Activated CD4-positive, alpha-beta T cell treated with anti-CD3 and anti-CD28 coated beads for 24 hours (primary cell): ENCODE results near the gene CTNNBIP1.

Experiments used
- DNase-seq, 2 donors: peaks; one replicate each; pipeline ENCODE4 v3.0.0-alpha.2; 2020; ENCODE audit warnings: low read depth in 2 of 2

Gene CTNNBIP1

GRCh38 chr1:9877962-9878361, 32.1 kb downstream of the CTNNBIP1 start:
- no peak for DNase-seq

- DNase-seq: no peak
These were observed 34.5 kb downstream of the CTNNBIP1 start for GRCh38 chr1:9875636-9876000.

- peak; percentile 64 to 65 for DNase-seq
These were observed 35.0 kb downstream of the CTNNBIP1 start for GRCh38 chr1:9874959-9875635.

GRCh38 chr1:9874412-9874811, 35.7 kb downstream of the CTNNBIP1 start:
- no peak for DNase-seq

GRCh38 chr1:9873992-9874391, 36.1 kb downstream of the CTNNBIP1 start:
- DNase-seq: no peak

- DNase-seq: no peak
These were observed 36.7 kb downstream of the CTNNBIP1 start for GRCh38 chr1:9873385-9873784.

- no peak for DNase-seq
These were observed 37.5 kb downstream of the CTNNBIP1 start for GRCh38 chr1:9872430-9873165.

- no peak for DNase-seq
These were observed 38.2 kb downstream of the CTNNBIP1 start for GRCh38 chr1:9871707-9872425.

GRCh38 chr1:9871021-9871420, 39.0 kb downstream of the CTNNBIP1 start:
- DNase-seq: no peak

- no peak for DNase-seq
These were observed 39.5 kb downstream of the CTNNBIP1 start for GRCh38 chr1:9870572-9870971.

GRCh38 chr1:9869831-9870251, 40.2 kb downstream of the CTNNBIP1 start:
- no peak for DNase-seq

GRCh38 chr1:9868244-9868590, 41.9 kb downstream of the CTNNBIP1 start:
- DNase-seq: no peak

GRCh38 chr1:9867408-9868243, 42.4 kb downstream of the CTNNBIP1 start:
- peak; percentile 83 to 88 for DNase-seq

GRCh38 chr1:9866836-9867235, 43.2 kb downstream of the CTNNBIP1 start:
- DNase-seq: no peak

GRCh38 chr1:9865724-9866123, 44.3 kb downstream of the CTNNBIP1 start:
- DNase-seq: no peak

- DNase-seq: no peak
These were observed 46.7 kb downstream of the CTNNBIP1 start for GRCh38 chr1:9863371-9863770.

GRCh38 chr1:9861360-9861759, 48.7 kb downstream of the CTNNBIP1 start:
- DNase-seq: no peak

- no peak for DNase-seq
These were observed 49.2 kb downstream of the CTNNBIP1 start for GRCh38 chr1:9860887-9861286.

GRCh38 chr1:9859281-9860014, 50.6 kb downstream of the CTNNBIP1 start:
- DNase-seq: no peak

- no peak for DNase-seq
These were observed 51.6 kb downstream of the CTNNBIP1 start for GRCh38 chr1:9858293-9859035.

- DNase-seq: no peak
These were observed 54.9 kb downstream of the CTNNBIP1 start for GRCh38 chr1:9855186-9855585.
